AG04450 (cell line): ENCODE results near the gene INPP5E. TPM values are rescaled to one million over a fixed set of nuclear protein-coding genes. Genes with fewer than 3 reads are reported as not detected.

ENCODE experiments used
- CTCF ChIA-PET: fragments of 300-600, 350-600 bp; formaldehyde crosslinking; extraction: SDS; loops from one replicate; lab custom pipeline; 2022; ENCODE audit warnings: antibody characterized with exemption, inconsistent platforms; lab: Charles Lee
- POLR2A ChIA-PET: fragments of 350-600 bp; formaldehyde crosslinking; extraction: SDS; loops from one replicate; lab custom pipeline; 2021; ENCODE audit warnings: antibody characterized with exemption, inconsistent platforms; lab: Yijun Ruan, JAX
- DNase-seq: peaks from one replicate; pipeline ENCODE4 v3.0.0-alpha.2; 2011; ENCODE audit warnings: low read depth, low spot score
- H3K27ac ChIP-seq: one replicate; pipeline ENCODE4 v1.5.1; 2012; ENCODE audit warnings: low read depth, low read length, control low read depth
- H3K27me3 ChIP-seq: one replicate; pipeline ENCODE4 v1.6.0; 2012; ENCODE audit warnings: low read length; ENCODE audit not compliant: control insufficient read depth, insufficient read depth
- H3K4me3 ChIP-seq: 2 replicates; pipeline ENCODE4 v1.5.1; 2011; ENCODE audit warnings: mild to moderate bottlenecking, low read depth, low read length, control low read depth
- H3K9me3 ChIP-seq: 2 replicates; pipeline ENCODE4 v1.5.1; 2012; ENCODE audit warnings: low read length; ENCODE audit not compliant: control insufficient read depth, insufficient read depth
- CTCF ChIP-seq: IDR thresholded peaks from 2 replicates; pipeline ENCODE4 v1.5.1; 2011; ENCODE audit warnings: low read depth, low read length, control low read depth, inconsistent platforms
- polyA plus RNA-seq: library from polyadenylated mRNA; depleted of rRNA; stranded (reverse); fragments of >200 nt; gene quantifications from 2 replicates; pipeline ENCODE4 v1.2.3, GENCODE V29; 2011

The INPP5E gene
- polyA plus RNA-seq, 1 experiment: 4.3 TPM

GRCh38 chr9:136459425-136459824 lies 19.8 kb upstream of the INPP5E start:
- no peak for TF ChIP-seq CTCF
- DNase-seq: no peak
- no peaks in the 10 kb centered on the region for H3K27me3 ChIP-seq
- H3K27ac ChIP-seq: no peak overlapping the region
- H3K9me3 ChIP-seq: no peaks in the 10 kb centered on the region
- ChIA-PET CTCF (interaction anchor here (0.6 to 2.1 kb wide), 2 partner anchors 19 to 69 kb away, joined by 3 to 7 read pairs; no protein-coding TSS in a partner anchor), POLR2A (no interaction called here)
- H3K4me3 ChIP-seq: no peak overlapping the region

- H3K27ac ChIP-seq: no peak overlapping the region
- no peak for DNase-seq
- H3K27me3 ChIP-seq: no peaks in the 10 kb centered on the region
- no peak overlapping the region for H3K4me3 ChIP-seq
- no peaks in the 10 kb centered on the region for H3K9me3 ChIP-seq
- ChIA-PET POLR2A (no interaction called here), CTCF (no interaction called here)
- no peak for TF ChIP-seq CTCF
These were observed 17.7 kb upstream of the INPP5E start for GRCh38 chr9:136457326-136457725.

- ChIA-PET POLR2A (no interaction called here), CTCF (no interaction called here)
These were observed 16.6 kb upstream of the INPP5E start for GRCh38 chr9:136456258-136456657.

GRCh38 chr9:136455043-136456002 lies 15.7 kb upstream of the INPP5E start:
- no peaks in the 10 kb centered on the region for H3K9me3 ChIP-seq
- no peak for TF ChIP-seq CTCF
- DNase-seq: no peak
- ChIA-PET CTCF (no interaction called here), POLR2A (interaction anchor here (0.6 kb wide), 1 partner anchor 261 kb away, joined by 17 read pairs; no protein-coding TSS in a partner anchor)
- no peaks in the 10 kb centered on the region for H3K27me3 ChIP-seq
- H3K27ac ChIP-seq: no peak overlapping the region
- no peak overlapping the region for H3K4me3 ChIP-seq

More at GRCh38 chr9:136456258-136456657, 16.6 kb upstream of the INPP5E start:
- no peak for TF ChIP-seq CTCF
- H3K9me3 ChIP-seq: no peaks in the 10 kb centered on the region
- DNase-seq: no peak
- H3K27me3 ChIP-seq: no peaks in the 10 kb centered on the region
- H3K27ac ChIP-seq: no peak overlapping the region
- H3K4me3 ChIP-seq: no peak overlapping the region
